HG02885 (cell line): Measurements from ENCODE around the gene NFATC4.
"Not testable (repeated sequence)": the region's sequence is repeated elsewhere in the genome, so short reads cannot be mapped to it uniquely, and the experiment has no call there.

Experiments
- ATAC-seq: cut with Tn5 transposase; IDR thresholded peaks from one replicate; pipeline ENCODE4 v1.9.1; 2021; ENCODE audit warnings: mild to moderate bottlenecking; ENCODE audit not compliant: unreplicated experiment, poor library complexity

Gene NFATC4

GRCh38 chr14:24367514-24368211 is at the start of gene NFATC4:
TSS of gene NFATC4 (plus strand) at chr14:24368184. CDS start at chr14:24368341, 157 bp downstream.
- no peak for ATAC-seq

GRCh38 chr14:24321212-24321975 is 46.6 kb upstream of the NFATC4 start:
- no peak for ATAC-seq

GRCh38 chr14:24322672-24323071 is 45.3 kb upstream of the NFATC4 start:
- no peak for ATAC-seq

- ATAC-seq, result no peak
These were observed 44.6 kb upstream of the NFATC4 start for GRCh38 chr14:24323341-24323740.

GRCh38 chr14:24324024-24324423 is 44.0 kb upstream of the NFATC4 start:
- ATAC-seq, result no peak

GRCh38 chr14:24325041-24325530 is 42.9 kb upstream of the NFATC4 start:
- no peak for ATAC-seq

GRCh38 chr14:24325963-24326362 is 42.0 kb upstream of the NFATC4 start:
- ATAC-seq, result no peak

- ATAC-seq, result no peak
These were observed 40.7 kb upstream of the NFATC4 start for GRCh38 chr14:24327303-24327702.

GRCh38 chr14:24327914-24328313 is 40.1 kb upstream of the NFATC4 start:
- ATAC-seq, result not testable (repeated sequence)

- ATAC-seq, result no peak
These were observed 38.8 kb upstream of the NFATC4 start for GRCh38 chr14:24329073-24329663.

- ATAC-seq, result no peak
These were observed 38.2 kb upstream of the NFATC4 start for GRCh38 chr14:24329736-24330135.

- no peak for ATAC-seq
These were observed 36.9 kb upstream of the NFATC4 start for GRCh38 chr14:24330973-24331674.

- no peak for ATAC-seq
These were observed 36.2 kb upstream of the NFATC4 start for GRCh38 chr14:24331731-24332267.

- ATAC-seq, result peak; percentile 88
These were observed 35.6 kb upstream of the NFATC4 start for GRCh38 chr14:24332268-24332993.

GRCh38 chr14:24334431-24335291 is 33.3 kb upstream of the NFATC4 start, which contains the start of gene ADCY4:
TSS of gene ADCY4 (minus strand) at chr14:24335071. CDS start at chr14:24334652, 419 bp downstream.
- ATAC-seq, result no peak

GRCh38 chr14:24335461-24336171 is 32.4 kb upstream of the NFATC4 start:
- no peak for ATAC-seq

- ATAC-seq, result no peak
These were observed 30.7 kb upstream of the NFATC4 start for GRCh38 chr14:24337144-24337823.

- ATAC-seq, result no peak
These were observed 30.2 kb upstream of the NFATC4 start for GRCh38 chr14:24337824-24338175.
